ENCODE results near the gene SAG.

SAG gene

GRCh38 chr2:233307565-233307964 is at the start of gene SAG:
TSS of gene SAG (plus strand) at chr2:233307816. CDS start at chr2:233309190, 1,374 bp downstream.
- no peak for DNase-seq (ENCODE audit: low read depth)

- no peak for DNase-seq (ENCODE audit: low read depth)
These were observed 49.4 kb upstream of the SAG start for GRCh38 chr2:233258211-233258610.

- DNase-seq (ENCODE audit: low read depth): no peak
These were observed 47.9 kb upstream of the SAG start for GRCh38 chr2:233259730-233260129.

- DNase-seq (ENCODE audit: low read depth): no peak
These were observed 47.0 kb upstream of the SAG start for GRCh38 chr2:233260661-233261060.

- DNase-seq (ENCODE audit: low read depth): no peak
These were observed 45.6 kb upstream of the SAG start for GRCh38 chr2:233261819-233262555.

- no peak for DNase-seq (ENCODE audit: low read depth)
These were observed 45.1 kb upstream of the SAG start for GRCh38 chr2:233262562-233262961.

GRCh38 chr2:233263045-233263570 is 44.5 kb upstream of the SAG start:
- no peak for DNase-seq (ENCODE audit: low read depth)

- DNase-seq (ENCODE audit: low read depth): no peak
These were observed 42.9 kb upstream of the SAG start for GRCh38 chr2:233264667-233265066.

GRCh38 chr2:233265899-233266431 is 41.7 kb upstream of the SAG start:
- no peak for DNase-seq (ENCODE audit: low read depth)

- DNase-seq (ENCODE audit: low read depth): no peak
These were observed 41.1 kb upstream of the SAG start for GRCh38 chr2:233266481-233266880.

GRCh38 chr2:233267516-233268245 is 39.9 kb upstream of the SAG start:
- DNase-seq (ENCODE audit: low read depth): no peak

- DNase-seq (ENCODE audit: low read depth): no peak
These were observed 37.2 kb upstream of the SAG start for GRCh38 chr2:233270366-233270765.

GRCh38 chr2:233270951-233271350 is 36.7 kb upstream of the SAG start:
- no peak for DNase-seq (ENCODE audit: low read depth)

GRCh38 chr2:233271693-233272092 is 35.9 kb upstream of the SAG start:
- no peak for DNase-seq (ENCODE audit: low read depth)

- no peak for DNase-seq (ENCODE audit: low read depth)
These were observed 34.5 kb upstream of the SAG start for GRCh38 chr2:233273120-233273519.

GRCh38 chr2:233275223-233275622 is 32.4 kb upstream of the SAG start:
- DNase-seq (ENCODE audit: low read depth): no peak

GRCh38 chr2:233278921-233279320 is 28.7 kb upstream of the SAG start:
- no peak for DNase-seq (ENCODE audit: low read depth)

- DNase-seq (ENCODE audit: low read depth): no peak
These were observed 27.4 kb upstream of the SAG start for GRCh38 chr2:233280114-233280693.

GRCh38 chr2:233281553-233281952 is 26.1 kb upstream of the SAG start:
- DNase-seq (ENCODE audit: low read depth): no peak

- no peak for DNase-seq (ENCODE audit: low read depth)
These were observed 25.5 kb upstream of the SAG start for GRCh38 chr2:233281992-233282603.

- no peak for DNase-seq (ENCODE audit: low read depth)
These were observed 21.7 kb upstream of the SAG start for GRCh38 chr2:233285921-233286320.

GRCh38 chr2:233287871-233288270 is 19.7 kb upstream of the SAG start:
- DNase-seq (ENCODE audit: low read depth): no peak
